K562 (cell line): ENCODE measurements around the gene SFN. TPM values are rescaled to one million over a fixed set of nuclear protein-coding genes. Genes with fewer than 3 reads are reported as not detected.

Experiments used
- CREB1 ChIP-seq, 2 experiments: sonication (generic) in 1 of 2; formaldehyde crosslinking in 1 of 2; IDR thresholded peaks; 2 replicates each; pipeline versions ENCODE4 v1.6.1 to v1.8.0; 2012 to 2022; ENCODE audit warnings: inconsistent platforms in 1 of 2, mild to moderate bottlenecking in 1 of 2, missing genetic modification reagents in 1 of 2, moderate library complexity in 1 of 2
- ELK3 ChIP-seq: fragments of 450-650 bp; formaldehyde crosslinking; IDR thresholded peaks from 2 replicates; pipeline ENCODE4 v1.4.0; 2020; ENCODE audit warnings: mild to moderate bottlenecking
- GABPB1 ChIP-seq: sonication (generic); formaldehyde crosslinking; IDR thresholded peaks from 2 replicates; pipeline ENCODE4 v1.8.0; 2022; ENCODE audit warnings: mild to moderate bottlenecking, missing genetic modification reagents
- HMG20A ChIP-seq: fragments of 450-650 bp; formaldehyde crosslinking; conservative IDR thresholded peaks from 2 replicates; pipeline ENCODE4 v1.4.0; 2020; ENCODE audit warnings: mild to moderate bottlenecking, mixed read lengths
- HNRNPL ChIP-seq: fragments of 200-400 bp; formaldehyde crosslinking; IDR thresholded peaks from 2 replicates; pipeline ENCODE4 v1.6.1; 2017; ENCODE audit warnings: low read depth, mild to moderate bottlenecking, low read length
- JUND ChIP-seq, 2 experiments: IDR thresholded peaks; 2 replicates in 1 of 2; 3 replicates in 1 of 2; pipeline ENCODE4 v1.6.1; 2011; ENCODE audit warnings: borderline replicate concordance in 2 of 2, low read depth in 2 of 2, low read length in 2 of 2, improper control_type of control experiment in 1 of 2, missing biosample characterization in 1 of 2, missing genetic modification characterization in 1 of 2, missing genetic modification reagents in 1 of 2
- KLF1 ChIP-seq: fragments of 450-650 bp; IDR thresholded peaks from 2 replicates; pipeline ENCODE4 v1.6.1; 2016; ENCODE audit warnings: missing genetic modification characterization, missing compliant biosample characterization
- KLF6 ChIP-seq: fragments of 250-450 bp; sonication (Bioruptor Pico); IDR thresholded peaks from 2 replicates; pipeline ENCODE4 v1.4.0; 2020; ENCODE audit warnings: mild to moderate bottlenecking, moderate library complexity, borderline replicate concordance
- MEIS2 ChIP-seq: fragments of 450-650 bp; IDR thresholded peaks from 2 replicates; pipeline ENCODE4 v1.6.1; 2014; ENCODE audit warnings: mild to moderate bottlenecking; ENCODE audit not compliant: partially characterized antibody
- NRF1 ChIP-seq, 2 experiments: fragments of 450-650 bp; IDR thresholded peaks in 1 of 2; conservative IDR thresholded peaks in 1 of 2; 2 replicates each; pipeline ENCODE4 v1.6.1; 2014; ENCODE audit warnings: mild to moderate bottlenecking in 2 of 2
- PBX2 ChIP-seq, 2 experiments: IDR thresholded peaks in 1 of 2; conservative IDR thresholded peaks in 1 of 2; 2 replicates each; pipeline ENCODE4 v1.6.1; 2016; ENCODE audit warnings: low read depth in 2 of 2, mild to moderate bottlenecking in 1 of 2, missing compliant biosample characterization in 1 of 2, missing genetic modification characterization in 1 of 2, moderate library complexity in 1 of 2
- PKNOX1 ChIP-seq: fragments of 450-650 bp; IDR thresholded peaks from 2 replicates; pipeline ENCODE4 v1.6.1; 2016
- SMARCA5 ChIP-seq: fragments of 450-650 bp; IDR thresholded peaks from 2 replicates; pipeline ENCODE4 v1.6.1; 2016
- SMARCE1 ChIP-seq: fragments of 450-650 bp; IDR thresholded peaks from 2 replicates; pipeline ENCODE4 v1.7.1; 2016; ENCODE audit warnings: mild to moderate bottlenecking
- SNAPC5 ChIP-seq: fragments of 250-450 bp; sonication (Bioruptor Pico); IDR thresholded peaks from 2 replicates; pipeline ENCODE4 v1.8.0; 2021; ENCODE audit warnings: moderate library complexity, mild to moderate bottlenecking, inconsistent platforms
- STAT5B ChIP-seq: fragments of 250-450 bp; sonication (Bioruptor Pico); IDR thresholded peaks from 2 replicates; pipeline ENCODE4 v1.8.0; 2021; ENCODE audit warnings: mild to moderate bottlenecking, inconsistent platforms
- TAF15 ChIP-seq: fragments of 200-400 bp; formaldehyde crosslinking; IDR thresholded peaks from 2 replicates; pipeline ENCODE4 v1.6.1; 2017; ENCODE audit warnings: mild to moderate bottlenecking, low read depth, low read length, moderate library complexity
- ZKSCAN1 ChIP-seq: fragments of 150-350 bp; IDR thresholded peaks from 2 replicates; pipeline ENCODE4 v1.6.1; 2016; ENCODE audit warnings: low read depth, low read length
- ZNF143 ChIP-seq: sonication (generic); formaldehyde crosslinking; IDR thresholded peaks from 2 replicates; pipeline ENCODE4 v1.9.0; 2022; ENCODE audit warnings: mild to moderate bottlenecking, missing genetic modification reagents
- ZNF224 ChIP-seq: sonication (generic); formaldehyde crosslinking; IDR thresholded peaks from 2 replicates; pipeline ENCODE4 v1.8.0; 2022; ENCODE audit warnings: mild to moderate bottlenecking, missing genetic modification reagents
- ZNF282 ChIP-seq: sonication (generic); formaldehyde crosslinking; IDR thresholded peaks from 2 replicates; pipeline ENCODE4 v1.8.1; 2023; ENCODE audit warnings: missing genetic modification reagents
- ZNF316 ChIP-seq: fragments of 450-650 bp; IDR thresholded peaks from 2 replicates; pipeline ENCODE4 v1.6.1; 2016
- polyA plus RNA-seq, 8 experiments: library from polyadenylated mRNA; depleted of rRNA in 4 of 8; stranded (reverse) in 5 of 8; unstranded in 3 of 8; fragments of >200 nt; fragmentation: Nextera tagmentation in 2 of 8; fragmentation: Illumina TruSeq in 1 of 8; extraction: Ambion mirVana in 2 of 8; extraction: Trizol in 1 of 8; gene quantifications; 2 replicates each; pipeline versions ENCODE4 v1.2.1 to v1.2.3, GENCODE V29; 2011 to 2014; ENCODE audit warnings: inconsistent platforms in 1 of 8, missing spikeins in 1 of 8
- total RNA-seq, 7 experiments: library from RNA; depleted of rRNA in 6 of 7; stranded (reverse); fragments of >200 nt in 6 of 7; fragmentation: Illumina TruSeq in 2 of 7; extraction: Trizol in 2 of 7; gene quantifications; 2 replicates each; pipeline versions ENCODE4 v1.2.1 to v1.2.3, GENCODE V29; 2011 to 2021; ENCODE audit warnings: low replicate concordance in 1 of 7

The SFN gene
- total and polyA plus RNA-seq, 9 of the 15 experiments (the other 6 are each of a cell fraction or from before 2014, with no cell fraction given): 0.10 to 3.8 (median 2.0) TPM

GRCh38 chr1:26900001-26900814 is 37.3 kb downstream of the SFN start, which contains the start of gene GPATCH3 (continued):
- TF ChIP-seq PKNOX1 (no peak), ELK3 (CRISPR knock-in tag) (no peak), HNRNPL (no peak), JUND (IDR thresholded peaks at IDR 0.05; ENCODE audit: borderline replicate concordance, low read depth, low read length) (no peak; the same call in 1 of the 2 replicates), JUND (tag; IDR thresholded peaks at IDR 0.05; ENCODE audit: borderline replicate concordance, low read depth, low read length) (peak; percentile 12; the same call in 2 of the 3 replicates), MEIS2 (no peak), GABPB1 (CRISPR knock-in tag) (peak; percentile 41; the same call in 1 of the 2 replicates), STAT5B (no peak), ZNF224 (no peak), KLF6 (CRISPR knock-in tag) (no peak), HMG20A (CRISPR knock-in tag) (no peak), TAF15 (no peak), NRF1 (conservative IDR thresholded peaks at IDR 0.05 in 1 of 2, IDR thresholded peaks at IDR 0.05 in 1 of 2) (peak; percentile 32 to 43; a peak in 3 of 4 replicates), ZNF143 (CRISPR knock-in tag) (no peak), SNAPC5 (CRISPR knock-in tag) (no peak), ZNF316 (peak; percentile 26; the same call in 1 of the 2 replicates), ZKSCAN1 (peak; percentile 43; the same call in 1 of the 2 replicates), PBX2 (CRISPR knock-in tag; IDR thresholded peaks at IDR 0.05; ENCODE audit: low read depth) (no peak), PBX2 (tag; conservative IDR thresholded peaks at IDR 0.05; ENCODE audit: low read depth) (no peak), CREB1 (IDR thresholded peaks at IDR 0.05) (peak; percentile 56), CREB1 (CRISPR knock-in tag; IDR thresholded peaks at IDR 0.05) (no peak), SMARCA5 (no peak), KLF1 (tag) (no peak), SMARCE1 (no peak), ZNF282 (CRISPR knock-in tag) (no peak)
